Left ventricle myocardium inferior (tissue), 1 donor: ENCODE data around the gene MMAA. TPM values are rescaled to one million over a fixed set of nuclear protein-coding genes. Genes with fewer than 3 reads are reported as not detected.

Source experiments
- DNase-seq: peaks from one replicate; pipeline ENCODE4 v3.0.0-alpha.2; 2020
- H3K27ac ChIP-seq: fragments of 200-600 bp; replicated peaks from 2 replicates; pipeline ENCODE4 v1.8.0; 2021
- H3K27me3 ChIP-seq: fragments of 200-600 bp; 2 replicates; pipeline ENCODE4 v1.8.0; 2021; ENCODE audit warnings: low read depth
- H3K36me3 ChIP-seq: fragments of 200-600 bp; 2 replicates; pipeline ENCODE4 v1.8.0; 2021
- H3K4me1 ChIP-seq: fragments of 200-600 bp; 2 replicates; pipeline ENCODE4 v1.8.0; 2021
- H3K4me3 ChIP-seq: fragments of 200-600 bp; 2 replicates; pipeline ENCODE4 v1.8.0; 2021; ENCODE audit warnings: mild to moderate bottlenecking, moderate library complexity
- H3K9me3 ChIP-seq: fragments of 200-600 bp; replicated peaks from 2 replicates; pipeline ENCODE4 v1.8.0; 2021
- CTCF ChIP-seq: fragments of 200-600 bp; IDR thresholded peaks from 2 replicates; pipeline ENCODE4 v1.8.0; 2021; ENCODE audit warnings: antibody characterized with exemption, mild to moderate bottlenecking, borderline replicate concordance
- intact Hi-C: fragments of 100-400 bp; cut with micrococcal nuclease; formaldehyde crosslinking; loops from one replicate; pipeline ENCODE4 v1.11.0; 2022
- total RNA-seq: library from RNA; stranded (reverse); fragmentation: NEBNext Ultra II Directional; extraction: Animal tissue kit (Norgen Biotek cat#: 25700); gene quantifications from one replicate; pipeline ENCODE4 v1.2.1, GENCODE V29; 2021
- donor health status: DM: no; HTN: yes; CAD: no; lungs with severe emphysema.

MMAA gene
- total RNA-seq, 1 donor from 2014 or later: 7.2 TPM

- intact Hi-C loops: no loop called here
- no peak overlapping the region for H3K4me3 ChIP-seq
- H3K36me3 ChIP-seq: no peaks in the 10 kb centered on the region
- H3K27ac ChIP-seq: no peak overlapping the region
- DNase-seq: no peak
- H3K9me3 ChIP-seq: no peaks in the 10 kb centered on the region
- H3K27me3 ChIP-seq: no peaks in the 10 kb centered on the region
- TF ChIP-seq CTCF: no peak
- H3K4me1 ChIP-seq: no peaks in the 10 kb centered on the region
Measured at GRCh38 chr4:145698507-145698906, 79.3 kb downstream of the MMAA start.

GRCh38 chr4:145703850-145704497, 84.8 kb downstream of the MMAA start:
- no peaks in the 10 kb centered on the region for H3K4me1 ChIP-seq
- no peak overlapping the region for H3K27ac ChIP-seq
- DNase-seq: no peak
- TF ChIP-seq CTCF: no peak
- intact Hi-C loops: no loop called here
- no peak overlapping the region for H3K4me3 ChIP-seq
- no peaks in the 10 kb centered on the region for H3K36me3 ChIP-seq
- H3K27me3 ChIP-seq: no peaks in the 10 kb centered on the region
- H3K9me3 ChIP-seq: no peaks in the 10 kb centered on the region

- no peak overlapping the region for H3K27ac ChIP-seq
- no peaks in the 10 kb centered on the region for H3K27me3 ChIP-seq
- intact Hi-C loops: no loop called here
- no peak overlapping the region for H3K4me3 ChIP-seq
- H3K36me3 ChIP-seq: no peaks in the 10 kb centered on the region
- DNase-seq: no peak
- peaks cover 30% of the 10 kb centered on the region for H3K9me3 ChIP-seq
- no peak for TF ChIP-seq CTCF
- H3K4me1 ChIP-seq: no peaks in the 10 kb centered on the region
Measured at GRCh38 chr4:145709336-145709735, 90.2 kb downstream of the MMAA start.

Other genes starting within 250 kb of the MMAA start
- gene SMAD1, start 137.5 kb upstream of the MMAA start, total RNA-seq: 10.1 TPM
- gene C4orf51, start 60.8 kb downstream of the MMAA start, total RNA-seq: not detected